Skeletal muscle cell (primary cell): Measurements from ENCODE around the gene TBATA.

Experiments used
- DNase-seq: peaks from one replicate; pipeline ENCODE4 v3.0.0-alpha.2; 2010; ENCODE audit warnings: low read depth
- H3K4me3 ChIP-seq: 2 replicates; pipeline ENCODE4 v1.5.1; 2011; ENCODE audit warnings: low read depth, mild to moderate bottlenecking, control low read depth, low read length, moderate library complexity

Gene TBATA

GRCh38 chr10:70785190-70785589 lies at the start of gene TBATA:
Gene TBATA, minus strand, starts transcription at chr10:70785377. Its CDS starts 1,998 bp downstream, at chr10:70783379.
- no peak within 1 kb of the TSS for H3K4me3 ChIP-seq
- DNase-seq = no peak

GRCh38 chr10:70834441-70835151 lies 49.4 kb upstream of the TBATA start:
- DNase-seq = no peak
- no peak overlapping the region for H3K4me3 ChIP-seq

- DNase-seq = no peak
- H3K4me3 ChIP-seq = no peak overlapping the region
Observed at GRCh38 chr10:70834021-70834420, 48.8 kb upstream of the TBATA start.

- no peak overlapping the region for H3K4me3 ChIP-seq
- no peak for DNase-seq
Observed at GRCh38 chr10:70833601-70834000, 48.4 kb upstream of the TBATA start.

GRCh38 chr10:70832852-70833528 lies 47.8 kb upstream of the TBATA start:
- DNase-seq = peak; percentile 83
- no peak overlapping the region for H3K4me3 ChIP-seq

- DNase-seq = no peak
- H3K4me3 ChIP-seq = no peak overlapping the region
Observed at GRCh38 chr10:70832221-70832620, 47.0 kb upstream of the TBATA start.

GRCh38 chr10:70830164-70830563 lies 45.0 kb upstream of the TBATA start:
- DNase-seq = no peak
- H3K4me3 ChIP-seq = no peak overlapping the region

GRCh38 chr10:70829543-70829942 lies 44.4 kb upstream of the TBATA start:
- DNase-seq = no peak
- no peak overlapping the region for H3K4me3 ChIP-seq

GRCh38 chr10:70828923-70829322 lies 43.7 kb upstream of the TBATA start:
- no peak for DNase-seq
- H3K4me3 ChIP-seq = no peak overlapping the region

GRCh38 chr10:70827086-70827757 lies 42.0 kb upstream of the TBATA start:
- DNase-seq = no peak
- no peak overlapping the region for H3K4me3 ChIP-seq

GRCh38 chr10:70822076-70822820 lies 37.1 kb upstream of the TBATA start:
- DNase-seq = no peak
- H3K4me3 ChIP-seq = no peak overlapping the region

- no peak for DNase-seq
Observed at GRCh38 chr10:70820976-70821750, 36.0 kb upstream of the TBATA start.

GRCh38 chr10:70816220-70816894 lies 31.2 kb upstream of the TBATA start:
- peak; percentile 72 for DNase-seq
- H3K4me3 ChIP-seq = peak overlapping the region; percentile 83

More at GRCh38 chr10:70820976-70821750, 36.0 kb upstream of the TBATA start:
- no peak overlapping the region for H3K4me3 ChIP-seq

- DNase-seq = no peak
- H3K4me3 ChIP-seq = peak within 1 kb of the TSS; percentile 83
Observed at GRCh38 chr10:70815504-70816219, 30.5 kb upstream of the TBATA start, which contains the start of gene SGPL1. Gene SGPL1, plus strand, starts transcription at chr10:70815948. Its CDS starts 906 bp downstream, at chr10:70816854.

- no peak for DNase-seq
- no peak overlapping the region for H3K4me3 ChIP-seq
Observed at GRCh38 chr10:70814126-70814525, 28.9 kb upstream of the TBATA start.

- no peak for DNase-seq
- no peak overlapping the region for H3K4me3 ChIP-seq
Observed at GRCh38 chr10:70812814-70813213, 27.6 kb upstream of the TBATA start.

- no peak overlapping the region for H3K4me3 ChIP-seq
- no peak for DNase-seq
Observed at GRCh38 chr10:70811881-70812280, 26.7 kb upstream of the TBATA start.

- no peak for DNase-seq
- H3K4me3 ChIP-seq = no peak overlapping the region
Observed at GRCh38 chr10:70810967-70811366, 25.8 kb upstream of the TBATA start.
